KMS-11 (cell line): ENCODE measurements around the gene GOLGA3.

Source experiments
- H2AFZ ChIP-seq: fragments of 200-600 bp; sonication (generic); 2 replicates; pipeline ENCODE4 v1.6.1; 2016; ENCODE audit warnings: antibody characterized with exemption, mixed run types, low read depth
- H3K27ac ChIP-seq: fragments of 200-600 bp; sonication (generic); 2 replicates; pipeline ENCODE4 v1.6.1; 2016; ENCODE audit warnings: mild to moderate bottlenecking, mixed run types
- H3K27me3 ChIP-seq: fragments of 200-600 bp; sonication (generic); 2 replicates; pipeline ENCODE4 v1.6.1; 2017; ENCODE audit warnings: mild to moderate bottlenecking, low read depth, mixed run types, moderate library complexity; ENCODE audit not compliant: insufficient read depth
- H3K36me3 ChIP-seq: fragments of 200-600 bp; sonication (generic); 2 replicates; pipeline ENCODE4 v1.6.1; 2017; ENCODE audit warnings: mild to moderate bottlenecking, mixed run types; ENCODE audit not compliant: insufficient read depth
- H3K4me1 ChIP-seq: fragments of 200-600 bp; sonication (generic); 2 replicates; pipeline ENCODE4 v1.6.1; 2016; ENCODE audit warnings: mild to moderate bottlenecking, low read depth, mixed run types; ENCODE audit not compliant: poor library complexity, severe bottlenecking
- H3K4me2 ChIP-seq: fragments of 200-600 bp; sonication (generic); 2 replicates; pipeline ENCODE4 v1.7.0; 2016; ENCODE audit warnings: mild to moderate bottlenecking, mixed run types
- H3K4me3 ChIP-seq: fragments of 200-600 bp; sonication (generic); IDR thresholded peaks from 2 replicates; pipeline ENCODE4 v1.6.1; 2017; ENCODE audit warnings: low read depth, low read length, mixed read lengths; ENCODE audit not compliant: insufficient read depth
- H3K79me2 ChIP-seq: fragments of 200-600 bp; sonication (generic); 2 replicates; pipeline ENCODE4 v1.6.1; 2016; ENCODE audit warnings: low read depth, mixed run types; ENCODE audit not compliant: insufficient read depth
- H3K9ac ChIP-seq: fragments of 200-600 bp; sonication (generic); 2 replicates; pipeline ENCODE4 v1.6.1; 2016; ENCODE audit warnings: mild to moderate bottlenecking, mixed run types
- H4K20me1 ChIP-seq: fragments of 200-600 bp; sonication (generic); 2 replicates; pipeline ENCODE4 v1.6.1; 2016; ENCODE audit warnings: mild to moderate bottlenecking, mixed run types; ENCODE audit not compliant: insufficient read depth
- TF ChIP-seq, protein P1 (sequence below): fragments of 200-600 bp; sonication (generic); conservative IDR thresholded peaks from 2 replicates; pipeline ENCODE4 v1.6.1; 2017; ENCODE audit warnings: low read depth, mild to moderate bottlenecking, antibody characterized with exemption, low read length, moderate library complexity, mixed read lengths

GOLGA3 gene

DNA sequence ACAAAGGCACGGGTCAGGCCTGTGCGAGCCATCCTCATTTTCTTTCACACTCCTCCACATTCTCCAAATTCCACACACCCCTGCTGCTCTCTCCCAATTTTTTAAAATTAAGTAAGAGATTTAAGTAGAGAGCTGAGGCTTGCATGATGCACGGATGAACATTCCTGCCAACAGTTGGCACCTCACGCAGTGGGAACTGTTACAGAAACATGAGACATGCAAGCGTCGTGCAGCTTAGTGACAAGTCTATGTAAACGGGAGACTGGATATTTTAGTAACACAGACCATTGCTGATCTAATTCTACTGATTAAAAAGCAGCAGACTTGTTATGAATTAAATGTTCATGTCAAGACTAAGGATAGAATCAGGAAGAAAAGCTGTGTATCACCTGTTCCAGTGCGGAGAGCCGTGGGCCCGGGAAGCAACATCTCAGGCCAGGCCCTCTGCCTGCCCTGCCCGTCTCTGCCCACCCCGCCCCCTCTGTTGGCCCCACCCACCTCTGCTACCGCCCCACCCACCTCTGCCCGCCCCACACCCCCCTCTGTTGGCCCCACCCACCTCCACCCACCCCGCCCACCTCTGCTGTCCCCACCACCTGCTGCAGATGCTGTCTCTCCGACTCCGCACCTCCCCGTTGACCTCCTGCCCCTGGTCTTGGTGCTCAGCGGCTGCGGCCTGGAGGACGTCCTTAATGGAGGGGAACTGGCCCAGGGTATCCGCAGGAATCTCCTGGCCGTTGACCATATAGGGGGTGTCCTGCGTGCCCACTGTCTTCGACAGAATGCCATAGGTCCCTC lies 21.2 kb downstream of the GOLGA3 start:
- Histone ChIP-seq H4K20me1 (no peaks in the 10 kb centered on the region), H3K4me3 (no peak overlapping the region), H3K79me2 (no peaks in the 10 kb centered on the region), H3K9ac (no peak overlapping the region), H3K4me1 (no peaks in the 10 kb centered on the region), H3K27ac (no peak overlapping the region), H3K36me3 (peaks cover 3% of the 10 kb centered on the region; the same call in 1 of the 2 replicates), H3K27me3 (no peaks in the 10 kb centered on the region), H3K4me2 (no peak overlapping the region), H2AFZ (no peak overlapping the region)
- TF ChIP-seq, protein P1, sequence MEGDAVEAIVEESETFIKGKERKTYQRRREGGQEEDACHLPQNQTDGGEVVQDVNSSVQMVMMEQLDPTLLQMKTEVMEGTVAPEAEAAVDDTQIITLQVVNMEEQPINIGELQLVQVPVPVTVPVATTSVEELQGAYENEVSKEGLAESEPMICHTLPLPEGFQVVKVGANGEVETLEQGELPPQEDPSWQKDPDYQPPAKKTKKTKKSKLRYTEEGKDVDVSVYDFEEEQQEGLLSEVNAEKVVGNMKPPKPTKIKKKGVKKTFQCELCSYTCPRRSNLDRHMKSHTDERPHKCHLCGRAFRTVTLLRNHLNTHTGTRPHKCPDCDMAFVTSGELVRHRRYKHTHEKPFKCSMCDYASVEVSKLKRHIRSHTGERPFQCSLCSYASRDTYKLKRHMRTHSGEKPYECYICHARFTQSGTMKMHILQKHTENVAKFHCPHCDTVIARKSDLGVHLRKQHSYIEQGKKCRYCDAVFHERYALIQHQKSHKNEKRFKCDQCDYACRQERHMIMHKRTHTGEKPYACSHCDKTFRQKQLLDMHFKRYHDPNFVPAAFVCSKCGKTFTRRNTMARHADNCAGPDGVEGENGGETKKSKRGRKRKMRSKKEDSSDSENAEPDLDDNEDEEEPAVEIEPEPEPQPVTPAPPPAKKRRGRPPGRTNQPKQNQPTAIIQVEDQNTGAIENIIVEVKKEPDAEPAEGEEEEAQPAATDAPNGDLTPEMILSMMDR = no peak

DNA sequence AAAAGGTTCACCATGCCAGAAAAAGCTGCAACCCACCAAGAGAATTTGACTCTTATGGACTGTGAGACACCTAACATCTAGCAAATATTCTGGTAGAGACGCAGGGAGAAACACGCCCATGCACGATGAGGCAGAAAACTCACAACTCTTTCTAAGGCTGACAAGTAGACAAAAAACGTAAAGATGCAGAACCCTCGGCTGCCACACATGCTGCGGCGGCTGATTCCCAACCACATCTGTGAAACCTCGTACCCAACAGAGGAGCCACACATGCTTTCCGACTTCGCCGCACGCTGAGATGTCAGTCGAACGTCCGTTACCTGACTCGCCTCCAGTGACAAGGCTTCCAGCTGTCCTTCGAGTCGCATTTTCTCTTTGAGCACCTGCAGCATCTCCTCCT lies 21.8 kb downstream of the GOLGA3 start:
- Histone ChIP-seq H4K20me1 (no peaks in the 10 kb centered on the region), H3K36me3 (peaks cover 3% of the 10 kb centered on the region; the same call in 1 of the 2 replicates), H3K9ac (no peak overlapping the region), H2AFZ (no peak overlapping the region), H3K4me3 (no peak overlapping the region), H3K27me3 (no peaks in the 10 kb centered on the region), H3K27ac (no peak overlapping the region), H3K79me2 (no peaks in the 10 kb centered on the region), H3K4me1 (no peaks in the 10 kb centered on the region), H3K4me2 (no peak overlapping the region)
- TF ChIP-seq, protein P1 = no peak

DNA sequence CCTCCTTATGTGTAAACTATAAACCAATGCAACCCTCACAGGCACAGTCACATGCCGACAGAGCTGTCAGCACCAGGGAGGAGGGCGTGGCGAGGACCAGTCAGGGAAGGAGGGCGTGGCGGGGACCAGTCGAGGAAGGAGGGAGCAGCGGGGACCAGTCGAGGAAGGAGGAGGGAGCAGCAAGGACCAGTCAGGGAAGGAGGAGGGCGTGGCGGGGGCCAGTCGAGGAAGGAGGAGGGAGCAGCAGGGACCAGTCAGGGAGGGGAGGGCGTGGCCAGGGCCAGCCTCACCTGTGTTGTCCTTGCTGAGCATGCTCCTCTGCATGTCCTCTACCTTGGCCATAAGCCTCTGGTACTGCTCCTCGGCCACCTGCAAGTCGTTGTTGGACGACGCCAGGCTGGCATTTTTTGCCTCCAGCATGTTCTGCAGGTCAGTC lies 24.2 kb downstream of the GOLGA3 start:
- Histone ChIP-seq H3K27ac (no peak overlapping the region), H4K20me1 (no peaks in the 10 kb centered on the region), H3K27me3 (no peaks in the 10 kb centered on the region), H2AFZ (no peak overlapping the region), H3K36me3 (peaks cover 3% of the 10 kb centered on the region; the same call in 1 of the 2 replicates), H3K4me2 (no peak overlapping the region), H3K79me2 (no peaks in the 10 kb centered on the region), H3K4me1 (no peaks in the 10 kb centered on the region), H3K4me3 (no peak overlapping the region), H3K9ac (no peak overlapping the region)
- TF ChIP-seq, protein P1 = no peak

DNA sequence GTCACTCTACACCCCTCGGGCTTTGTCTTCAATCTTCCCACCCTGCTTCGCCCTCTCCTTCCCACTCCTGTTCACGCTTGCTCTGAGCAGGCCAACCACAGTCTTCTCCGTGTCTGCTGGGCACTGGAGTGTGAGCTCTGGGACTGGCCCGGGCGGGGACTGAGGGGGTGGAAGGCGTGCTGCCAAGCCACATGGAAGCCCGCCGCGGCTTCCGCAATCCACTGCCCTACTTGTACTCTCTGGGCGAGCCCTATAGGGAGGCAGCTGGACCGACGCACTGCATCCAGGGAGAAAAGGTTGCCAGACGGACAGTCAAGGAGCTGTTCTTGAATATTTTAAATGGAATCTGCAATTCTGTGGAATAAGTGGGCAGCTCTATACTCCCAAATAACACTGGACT lies 24.8 kb downstream of the GOLGA3 start:
- H2AFZ ChIP-seq = no peak overlapping the region
- no peaks in the 10 kb centered on the region for H3K27me3 ChIP-seq
- no peaks in the 10 kb centered on the region for H3K79me2 ChIP-seq
- H3K27ac ChIP-seq = no peak overlapping the region
- H3K4me3 ChIP-seq = no peak overlapping the region
- H3K36me3 ChIP-seq = peaks cover 3% of the 10 kb centered on the region; the same call in 1 of the 2 replicates
- no peaks in the 10 kb centered on the region for H3K4me1 ChIP-seq
- H3K9ac ChIP-seq = no peak overlapping the region
- TF ChIP-seq, protein P1 = no peak
- no peak overlapping the region for H3K4me2 ChIP-seq
- no peaks in the 10 kb centered on the region for H4K20me1 ChIP-seq
